GM11168 (cell line): ENCODE results near the gene AMPD2.
"Not testable (repeated sequence)": the region's sequence is repeated elsewhere in the genome, so short reads cannot be mapped to it uniquely, and the experiment has no call there.

Experiments
- in situ Hi-C: fragments of 300-500 bp; cut with MboI; formaldehyde crosslinking; loops from one replicate; pipeline ENCODE4 v1.12.0; 2022; ENCODE audit warnings: low sequenced_read_pairs; ENCODE audit not compliant: unreplicated experiment

Gene AMPD2

GRCh38 chr1:109669246-109669948, 49.8 kb downstream of the AMPD2 start:
- in situ Hi-C loops, result loop anchor here (10.0 kb wide), 1 partner anchor 45 kb away; the partner anchor contains the start of gene GSTM5

- in situ Hi-C loops, result loop anchor here (10.0 kb wide), 1 partner anchor 45 kb away; the partner anchor contains the start of gene GSTM5
Observed at GRCh38 chr1:109669949-109670302, 50.3 kb downstream of the AMPD2 start.

GRCh38 chr1:109671067-109671466, 51.4 kb downstream of the AMPD2 start:
- in situ Hi-C loops, result no loop called here

- in situ Hi-C loops, result not testable (repeated sequence)
Observed at GRCh38 chr1:109673861-109674260, 54.2 kb downstream of the AMPD2 start.

GRCh38 chr1:109676683-109677381, 57.2 kb downstream of the AMPD2 start:
- in situ Hi-C loops, result not testable (repeated sequence)

GRCh38 chr1:109677459-109677858, 57.8 kb downstream of the AMPD2 start:
- in situ Hi-C loops, result no loop called here

GRCh38 chr1:109678637-109679036, 59.0 kb downstream of the AMPD2 start:
- in situ Hi-C loops, result not testable (repeated sequence)
